Measurements from ENCODE around the gene MTHFR. TPM values are rescaled to one million over a fixed set of nuclear protein-coding genes. Genes with fewer than 3 reads are reported as not detected.

The MTHFR gene
- polyA plus RNA-seq, 4 donors: 17.1 to 18.9 (median 18.4) TPM

- DNase-seq (ENCODE audit: low read depth in 4 of 4, low spot score in 3 of 4): peak in 1 of 4 donors; percentile 23
Observed at GRCh38 chr1:11736746-11737639, 68.8 kb downstream of the MTHFR start.

GRCh38 chr1:11735854-11736745, 69.7 kb downstream of the MTHFR start, which contains the start of gene AGTRAP:
TSS of gene AGTRAP (plus strand) at chr1:11736136. CDS start at chr1:11736209, 73 bp downstream.
- DNase-seq (ENCODE audit: low read depth in 4 of 4, low spot score in 3 of 4): peak; percentile 82 to 93 (median 88)

Other genes starting within 250 kb of the MTHFR start
- gene FBXO2, start 151.5 kb downstream of the MTHFR start, polyA plus RNA-seq (ENCODE audit: insufficient read length in 4 of 4): 1 to 10 TPM in 3 of 4 donors, under 1 TPM in 1; 0.98 to 2.0 (median 1.1) TPM
- gene FBXO44, start 151.1 kb downstream of the MTHFR start, polyA plus RNA-seq (ENCODE audit: insufficient read length in 4 of 4): 10 to 100 TPM; 15.5 to 19.6 (median 15.9) TPM
- 1 to 10 TPM; 3.6 to 7.2 (median 4.7) TPM for gene FBXO6, start 141.8 kb downstream of the MTHFR start, polyA plus RNA-seq (ENCODE audit: insufficient read length in 4 of 4)
- gene MAD2L2, start 124.8 kb downstream of the MTHFR start, polyA plus RNA-seq (ENCODE audit: insufficient read length in 4 of 4): 10 to 100 TPM; 40.4 to 55.5 (median 45.4) TPM
- 1 to 10 TPM in 3 of 4 donors, under 1 TPM in 1; 1.00 to 1.3 (median 1.1) TPM for gene DRAXIN, start 114.3 kb downstream of the MTHFR start, polyA plus RNA-seq (ENCODE audit: insufficient read length in 4 of 4)
- 10 to 100 TPM; 43.2 to 61.6 (median 44.4) TPM for gene AGTRAP, start 69.8 kb downstream of the MTHFR start, polyA plus RNA-seq (ENCODE audit: insufficient read length in 4 of 4)
- gene C1orf167, start 43.8 kb downstream of the MTHFR start, polyA plus RNA-seq (ENCODE audit: insufficient read length in 4 of 4): under 1 TPM in 3 of 4 donors, not detected in 1; 0.27 to 0.65 (median 0.37) TPM
- gene CLCN6, start 227 bp upstream of the MTHFR start, polyA plus RNA-seq (ENCODE audit: insufficient read length in 4 of 4): 10 to 100 TPM; 15.5 to 20.1 (median 16.6) TPM
- gene NPPA, start 41.8 kb upstream of the MTHFR start, polyA plus RNA-seq (ENCODE audit: insufficient read length in 4 of 4): under 1 TPM in 3 of 4 donors, not detected in 1; 0.22 to 0.44 (median 0.24) TPM
- under 1 TPM in 1 of 4 donors, not detected in 3; 0.10 TPM for gene NPPB, start 53.0 kb upstream of the MTHFR start, polyA plus RNA-seq (ENCODE audit: insufficient read length in 4 of 4)
- 10 to 100 TPM; 39.6 to 55.3 (median 43.2) TPM for gene KIAA2013, start 120.5 kb upstream of the MTHFR start, polyA plus RNA-seq (ENCODE audit: insufficient read length in 4 of 4)
- gene PLOD1, start 128.8 kb upstream of the MTHFR start, polyA plus RNA-seq (ENCODE audit: insufficient read length in 4 of 4): 100 to 1,000 TPM in 1 of 4 donors, 10 to 100 TPM in 3; 93.5 to 117 (median 96.5) TPM
- 10 to 100 TPM; 62.2 to 77.5 (median 70.5) TPM for gene MFN2, start 174.5 kb upstream of the MTHFR start, polyA plus RNA-seq (ENCODE audit: insufficient read length in 4 of 4)
- gene MIIP, start 213.5 kb upstream of the MTHFR start, polyA plus RNA-seq (ENCODE audit: insufficient read length in 4 of 4): 10 to 100 TPM; 20.1 to 34.2 (median 21.9) TPM

All from right renal pelvis (tissue), 4 donors.